Measurements from ENCODE around the gene IL1RAPL2.

GRCh38 chrX:105488716-105489115 lies 922.7 kb downstream of the IL1RAPL2 start:
- TF ChIP-seq CTCF (IDR thresholded peaks at IDR 0.05; ENCODE audit: low read depth, low read length) (no peak), MAX (IDR thresholded peaks at IDR 0.05; ENCODE audit: low read depth, low read length) (no peak), MYC (IDR thresholded peaks at IDR 0.05; ENCODE audit: low read depth, low read length) (no peak)

Measured in NB4 (cell line).